ENCODE data around the gene TSR3.

TSR3 gene

DNA sequence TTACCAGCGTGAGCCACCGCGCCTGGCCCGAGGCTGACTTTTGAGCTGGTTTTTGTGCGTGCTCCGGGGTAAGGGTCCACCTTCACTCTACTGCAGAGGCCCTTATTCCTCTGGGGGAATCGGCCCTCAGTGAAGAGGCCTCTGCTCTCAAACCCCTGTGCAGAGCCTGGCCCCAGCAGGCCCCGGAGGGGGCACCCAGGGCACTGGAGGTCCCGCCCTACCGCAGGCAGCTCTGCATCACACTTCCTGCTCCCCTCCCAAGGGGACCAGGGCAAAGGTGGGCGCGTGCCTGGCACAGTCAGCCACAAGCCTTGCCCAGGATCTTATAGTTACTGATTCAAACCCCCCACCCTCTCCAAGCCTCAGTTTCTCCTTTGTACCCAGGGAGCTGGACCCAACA is 45.9 kb downstream of the TSR3 start:
- DNase-seq: no peak

DNA sequence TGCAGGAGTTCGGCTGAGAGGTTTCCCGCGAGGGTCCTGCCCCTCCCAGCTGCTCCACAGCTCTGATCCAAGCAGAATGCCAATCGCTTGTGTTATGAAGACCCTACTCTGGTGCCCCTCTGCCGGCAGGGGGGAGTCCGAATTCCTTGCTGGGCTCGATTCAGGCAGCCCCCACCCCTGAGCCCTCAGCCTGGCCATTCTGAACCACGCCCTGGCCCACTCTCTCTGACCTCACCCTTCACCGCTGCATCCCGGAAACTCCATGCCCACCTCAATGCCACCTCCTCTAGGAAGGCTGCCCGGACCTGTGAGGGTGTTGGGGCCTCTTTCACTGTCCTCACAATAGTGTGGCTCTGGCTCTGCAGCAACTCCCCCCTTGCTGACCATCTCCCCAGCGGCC is 50.1 kb downstream of the TSR3 start:
- no peak for DNase-seq

DNA sequence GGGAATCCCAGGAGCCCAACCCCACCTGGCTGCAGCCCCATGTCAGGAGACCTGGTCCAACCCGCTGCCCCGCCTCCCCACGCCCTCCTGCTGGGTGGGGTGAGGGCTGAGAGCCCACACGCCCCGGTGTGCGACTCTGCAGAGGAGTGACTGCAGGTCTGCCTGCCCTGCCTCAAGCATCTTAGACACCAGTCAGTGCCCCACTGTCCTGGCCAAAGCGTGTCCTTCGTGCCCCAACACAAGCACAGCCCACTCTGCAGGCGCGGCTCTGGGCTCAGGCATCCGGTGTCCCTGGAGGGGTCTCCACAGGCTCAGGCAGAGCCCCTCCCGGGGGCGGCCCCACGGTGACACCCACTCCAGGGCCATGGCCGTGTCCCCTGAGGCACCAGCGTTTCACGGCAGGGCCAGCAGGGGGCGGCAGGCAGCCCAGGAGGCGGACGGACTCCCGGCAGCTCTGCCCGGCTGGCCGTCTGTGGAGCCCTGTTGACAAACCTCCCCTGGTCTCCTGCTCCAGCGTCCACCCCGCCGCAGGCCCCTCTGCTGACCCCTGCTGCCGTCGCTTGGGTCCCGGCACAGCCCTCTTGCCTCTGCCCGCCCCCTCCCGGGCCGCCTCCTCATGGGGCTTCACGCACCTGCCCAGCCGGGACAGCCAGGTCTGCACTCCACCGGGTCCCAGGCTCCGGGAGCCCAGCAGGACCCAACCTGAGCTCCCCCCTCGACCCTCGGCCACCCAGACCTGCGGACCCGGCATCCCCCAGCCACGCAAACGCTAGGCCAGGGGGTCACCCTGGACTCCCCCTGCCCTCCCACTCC is 50.8 kb downstream of the TSR3 start:
- peak; percentile 74 to 78 for DNase-seq

DNA sequence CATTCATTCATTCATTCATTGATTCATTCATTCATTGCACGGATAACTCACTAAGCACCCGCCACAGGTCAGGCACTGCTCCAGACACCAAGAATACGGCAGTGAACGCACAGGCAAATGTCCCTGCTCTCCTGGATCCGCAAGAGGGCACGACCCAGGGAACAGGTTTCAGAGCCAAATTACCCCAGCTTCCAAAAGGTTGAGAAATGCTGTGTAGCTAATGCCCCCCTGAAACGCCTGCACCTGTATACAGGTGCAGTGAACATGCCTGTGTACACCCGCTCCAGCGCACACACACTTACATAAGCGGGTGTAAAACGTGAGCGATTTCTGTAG is 51.8 kb downstream of the TSR3 start:
- no peak for DNase-seq
